ENCODE measurements around the gene HEXD.
A peak's percentile ranks its signal among the peaks of the same experiment; 100 is the strongest.
"Not testable (repeated sequence)": the region's sequence is repeated elsewhere in the genome, so short reads cannot be mapped to it uniquely, and the experiment has no call there.

Gene HEXD

GRCh38 chr17:82397449-82398335 lies 20.5 kb upstream of the HEXD start:
- no peak for DNase-seq

DNA sequence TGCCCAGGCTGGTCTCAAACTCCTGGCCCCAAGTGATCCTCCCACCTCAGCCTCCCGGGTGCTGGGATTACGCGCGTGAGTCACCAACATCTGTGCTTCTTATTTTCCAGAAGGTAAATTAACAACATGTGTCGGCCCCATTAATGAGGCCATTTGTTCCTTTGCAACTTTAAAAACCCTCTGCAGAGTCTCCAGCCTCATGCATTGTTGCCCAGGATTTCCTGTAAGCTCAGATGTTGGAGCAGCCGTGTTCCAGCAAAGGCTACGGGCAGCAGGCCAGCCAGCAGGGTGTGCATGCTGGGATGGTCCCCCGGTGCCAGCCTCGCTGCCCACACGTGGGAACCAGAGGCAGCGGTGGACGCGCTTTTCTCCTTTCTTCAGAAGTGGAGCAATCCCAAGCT lies 19.1 kb upstream of the HEXD start:
- DNase-seq = no peak

DNA sequence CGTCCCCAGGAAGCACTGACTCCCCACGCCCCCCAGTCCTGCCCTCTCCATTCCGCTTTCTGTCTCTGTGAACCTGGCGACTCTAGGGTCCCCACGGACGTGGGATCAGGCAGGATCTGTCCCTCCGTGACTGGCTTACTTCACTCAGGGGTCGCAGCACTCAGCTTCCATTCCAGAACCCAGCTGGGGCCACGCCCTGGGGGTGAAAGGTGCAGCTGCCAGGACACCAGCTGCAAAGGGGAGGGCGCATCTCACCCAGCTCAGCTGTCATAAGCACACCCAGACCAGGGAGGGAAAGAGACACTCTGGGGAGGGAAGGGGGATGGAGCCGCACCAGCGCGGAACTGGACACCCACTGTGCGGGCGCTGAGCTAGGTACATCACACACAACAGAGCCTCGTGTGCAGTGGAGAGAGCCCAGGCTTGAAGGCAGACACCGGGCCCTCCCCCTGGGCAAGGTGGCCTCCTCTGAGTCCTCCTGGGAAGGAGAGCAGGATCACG lies 18.5 kb upstream of the HEXD start:
- DNase-seq = no peak

DNA sequence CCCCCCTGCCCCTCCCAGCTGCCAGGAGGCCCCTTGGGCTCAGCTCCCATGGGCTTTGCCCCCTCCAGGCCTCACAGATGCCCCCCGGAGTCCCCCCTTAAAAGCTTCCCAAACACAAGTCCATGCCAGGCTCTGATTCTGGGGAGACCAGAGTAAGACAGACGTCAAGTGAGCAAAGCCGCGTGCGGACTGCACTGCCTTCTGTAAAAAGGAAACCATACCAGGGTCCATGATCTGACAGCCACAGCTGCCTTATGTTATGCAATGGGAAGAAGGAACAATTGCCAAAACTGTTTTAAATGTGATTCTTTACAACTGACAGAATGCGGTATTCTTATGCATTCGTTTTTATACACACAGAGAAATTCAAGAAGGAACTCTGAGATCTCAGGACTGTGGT lies 17.9 kb upstream of the HEXD start:
- no peak for DNase-seq

- no peak for DNase-seq
Measured at GRCh38 chr17:82400830-82401229, 17.3 kb upstream of the HEXD start.

DNA sequence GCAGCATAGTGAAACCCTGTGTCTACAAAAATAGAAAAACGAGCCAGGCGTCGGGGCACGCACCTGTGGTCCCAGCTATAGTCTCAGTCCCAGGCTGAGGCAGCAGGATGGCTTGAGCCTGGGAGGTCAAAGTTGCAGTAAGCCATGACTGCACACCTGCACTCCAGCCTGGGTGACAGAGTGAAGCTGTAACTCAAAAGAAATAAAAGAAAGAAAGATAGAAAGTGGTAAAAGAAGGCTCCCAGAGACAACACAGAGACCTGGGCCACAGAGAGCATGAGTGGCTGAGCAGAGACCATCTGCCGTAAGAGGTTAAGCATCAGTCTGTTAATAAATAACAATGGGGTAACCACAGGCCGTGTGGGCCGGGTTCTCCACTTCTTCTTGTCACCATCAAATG lies 15.3 kb upstream of the HEXD start:
- no peak for DNase-seq

DNA sequence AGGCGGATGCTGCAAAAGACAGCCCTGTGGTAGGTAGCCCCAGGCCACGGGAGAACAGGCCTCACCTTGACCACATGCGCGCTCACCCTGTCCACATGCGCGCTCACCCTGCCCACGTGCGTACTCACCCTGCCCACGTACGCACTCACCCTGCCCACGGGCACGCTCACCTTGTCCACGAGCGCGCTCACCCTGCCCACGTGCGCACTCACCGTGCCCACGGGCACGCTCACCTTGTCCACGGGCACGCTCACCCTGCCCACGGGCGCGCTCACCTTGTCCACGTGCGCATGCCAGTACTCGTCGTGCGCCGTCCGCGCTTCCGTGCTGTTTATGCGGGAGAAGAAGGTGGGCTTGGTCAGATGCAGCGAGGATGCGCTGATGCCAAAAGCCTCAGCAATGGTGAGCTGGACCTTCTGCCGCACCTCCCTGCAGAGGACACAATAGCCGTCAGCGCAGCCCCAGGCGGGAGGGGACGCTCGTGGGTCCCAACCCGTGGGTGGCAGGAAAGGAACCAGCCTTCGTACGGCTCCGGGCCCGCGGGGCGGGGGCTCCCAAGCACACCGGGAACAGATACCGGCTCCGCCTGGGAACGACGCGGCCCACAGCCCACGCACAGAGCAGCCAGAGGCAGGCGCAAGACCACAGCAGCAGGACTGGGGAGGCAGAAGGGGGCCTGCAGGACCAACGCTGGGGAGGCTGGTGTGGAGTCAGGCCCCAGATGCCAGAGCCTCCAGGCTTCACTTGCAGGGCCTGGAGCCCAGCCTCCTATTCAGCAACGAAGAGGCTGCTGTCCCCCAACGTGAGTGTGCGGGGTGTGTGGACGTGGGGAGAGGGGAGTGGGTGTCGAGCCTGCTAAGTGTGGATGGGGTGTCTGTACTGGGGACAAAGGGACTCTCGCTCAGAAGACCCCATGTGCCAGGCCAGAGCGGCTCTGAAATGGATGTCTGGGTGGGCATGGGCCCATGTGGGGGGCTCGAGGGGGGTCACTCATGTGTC lies 14.2 kb upstream of the HEXD start:
- DNase-seq = no peak

- DNase-seq = no peak
Measured at GRCh38 chr17:82405051-82405450, 13.1 kb upstream of the HEXD start.

DNA sequence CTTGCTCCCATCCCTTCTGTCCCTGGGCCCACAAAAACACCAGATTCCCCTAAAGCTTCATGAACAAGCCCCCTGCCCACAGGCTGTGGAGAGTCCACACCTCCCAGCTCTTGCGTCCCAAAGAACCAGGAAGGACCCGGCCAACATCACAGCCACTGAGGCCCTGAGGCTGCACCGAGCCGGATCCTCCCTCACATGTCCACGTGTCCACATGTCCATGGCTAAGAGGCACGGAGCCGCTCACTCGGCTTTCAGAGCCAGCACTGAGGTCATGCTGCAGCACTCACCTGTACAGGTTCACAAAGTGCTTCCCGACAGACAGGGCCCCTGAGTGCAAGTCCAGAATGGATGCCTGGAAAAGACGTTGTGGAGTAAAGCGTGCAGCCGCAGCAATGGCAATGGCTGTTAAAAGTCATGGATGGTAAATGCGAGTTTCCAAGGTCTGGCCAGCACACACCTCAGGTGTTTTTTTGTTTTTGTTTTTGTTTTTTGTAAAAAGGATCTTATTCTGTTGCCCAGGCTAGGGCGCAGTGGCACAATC lies 11.9 kb upstream of the HEXD start:
- no peak for DNase-seq

- no peak for DNase-seq
Measured at GRCh38 chr17:82407255-82407654, 10.9 kb upstream of the HEXD start.

GRCh38 chr17:82408288-82408937 lies 9.7 kb upstream of the HEXD start:
- no peak for DNase-seq

DNA sequence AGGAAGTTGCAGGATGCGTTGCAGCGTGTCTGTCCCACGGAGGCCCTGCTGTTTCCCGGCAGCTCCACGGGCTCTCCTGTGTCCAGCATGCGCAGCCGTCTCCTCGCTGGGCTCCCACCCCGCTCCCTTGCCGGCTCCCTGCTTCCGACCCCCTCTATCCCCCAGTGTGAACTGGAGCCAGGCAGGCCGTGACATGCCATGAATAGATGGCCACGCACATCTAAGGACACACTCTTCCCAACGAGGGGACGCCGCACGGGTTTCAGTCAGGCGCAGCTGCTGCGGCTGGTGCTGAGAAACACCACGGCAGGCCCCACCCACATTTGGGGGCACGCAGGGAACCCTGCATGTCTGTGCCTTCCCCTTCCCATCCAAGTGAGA lies 9.2 kb upstream of the HEXD start:
- no peak for DNase-seq

DNA sequence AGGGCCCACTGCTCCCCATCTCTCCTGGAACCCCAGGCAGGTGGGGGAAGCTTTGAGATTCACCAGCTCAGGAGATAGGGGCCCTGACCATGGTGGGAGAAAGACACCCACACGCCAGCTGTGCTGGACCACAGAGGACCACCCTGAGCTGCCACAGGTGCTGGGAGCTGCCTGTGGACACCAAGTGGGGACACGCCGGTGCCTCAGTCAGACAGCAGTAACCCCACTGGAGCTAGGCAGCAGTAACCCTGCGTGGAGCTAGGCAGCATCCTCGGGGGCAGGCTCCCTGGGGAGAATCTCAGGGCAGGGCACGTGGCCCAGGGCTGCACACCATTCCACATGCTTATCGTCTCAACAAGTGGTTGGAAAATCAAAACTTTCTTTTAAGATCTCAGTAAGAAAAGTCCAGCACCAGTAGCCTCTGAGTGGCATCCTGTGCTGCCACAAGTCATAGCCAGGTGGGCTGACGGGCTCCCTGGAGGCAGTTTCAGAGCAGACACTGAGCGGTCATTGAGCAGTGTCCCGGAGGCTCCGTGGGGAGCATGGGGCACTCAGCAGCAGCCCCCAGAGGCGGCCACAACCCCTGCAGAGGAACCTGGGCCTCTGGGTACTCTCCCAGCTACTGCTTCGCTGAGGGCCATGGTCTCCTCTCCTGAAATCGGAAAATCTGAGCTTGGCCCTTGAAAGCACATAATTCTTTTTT lies 8.0 kb upstream of the HEXD start:
- no peak for DNase-seq

- DNase-seq = no peak
Measured at GRCh38 chr17:82411396-82412053, 6.6 kb upstream of the HEXD start.

- not testable (repeated sequence) for DNase-seq
Measured at GRCh38 chr17:82412081-82412480, 6.1 kb upstream of the HEXD start.

DNA sequence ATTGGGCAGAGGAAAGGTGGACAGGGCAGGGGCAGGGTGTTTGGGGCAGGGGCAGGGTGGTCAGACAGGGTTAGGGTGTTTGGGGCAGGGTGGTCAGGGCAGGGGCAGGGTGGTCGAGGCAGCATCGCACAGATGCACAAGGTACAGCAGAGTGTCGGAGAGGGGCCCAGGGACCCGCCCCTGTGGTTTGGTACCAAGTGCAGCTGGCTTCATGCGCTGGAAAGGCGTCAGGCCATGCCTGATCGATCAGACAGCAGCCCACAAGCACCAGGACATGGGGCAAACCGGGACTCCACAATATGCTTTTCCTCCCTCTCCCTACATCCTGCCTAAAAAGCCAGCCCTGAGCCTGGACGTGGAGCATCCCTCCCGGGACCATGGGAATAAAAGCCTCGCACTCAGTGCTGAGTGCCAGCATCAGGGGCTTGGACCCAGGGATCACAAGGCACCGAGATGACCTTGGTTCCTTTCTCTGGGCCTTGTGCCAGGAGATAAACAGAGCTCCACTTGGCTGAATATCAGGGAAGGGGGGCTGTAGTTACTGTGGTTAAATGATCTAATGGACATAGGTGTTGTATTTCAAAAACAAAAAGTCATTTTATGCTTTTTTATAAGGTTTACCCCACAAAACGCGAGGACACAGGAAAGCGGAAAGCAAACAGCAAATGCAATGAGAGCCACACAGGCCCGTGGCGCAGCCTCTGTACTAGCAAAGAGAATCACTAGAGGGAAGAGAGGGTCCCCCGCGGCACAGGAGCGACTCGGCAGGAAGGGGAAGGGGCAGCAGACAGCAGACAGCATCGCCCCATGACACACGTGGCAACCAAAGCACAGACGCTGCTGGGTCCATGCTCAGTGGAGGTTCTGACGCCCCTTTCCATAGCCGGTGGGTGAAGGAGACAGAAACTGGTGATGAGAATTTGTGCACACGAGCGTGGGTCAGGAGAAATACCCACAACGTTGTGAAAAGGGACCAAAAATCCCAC lies 5.3 kb upstream of the HEXD start:
- DNase-seq = peak; percentile 34

DNA sequence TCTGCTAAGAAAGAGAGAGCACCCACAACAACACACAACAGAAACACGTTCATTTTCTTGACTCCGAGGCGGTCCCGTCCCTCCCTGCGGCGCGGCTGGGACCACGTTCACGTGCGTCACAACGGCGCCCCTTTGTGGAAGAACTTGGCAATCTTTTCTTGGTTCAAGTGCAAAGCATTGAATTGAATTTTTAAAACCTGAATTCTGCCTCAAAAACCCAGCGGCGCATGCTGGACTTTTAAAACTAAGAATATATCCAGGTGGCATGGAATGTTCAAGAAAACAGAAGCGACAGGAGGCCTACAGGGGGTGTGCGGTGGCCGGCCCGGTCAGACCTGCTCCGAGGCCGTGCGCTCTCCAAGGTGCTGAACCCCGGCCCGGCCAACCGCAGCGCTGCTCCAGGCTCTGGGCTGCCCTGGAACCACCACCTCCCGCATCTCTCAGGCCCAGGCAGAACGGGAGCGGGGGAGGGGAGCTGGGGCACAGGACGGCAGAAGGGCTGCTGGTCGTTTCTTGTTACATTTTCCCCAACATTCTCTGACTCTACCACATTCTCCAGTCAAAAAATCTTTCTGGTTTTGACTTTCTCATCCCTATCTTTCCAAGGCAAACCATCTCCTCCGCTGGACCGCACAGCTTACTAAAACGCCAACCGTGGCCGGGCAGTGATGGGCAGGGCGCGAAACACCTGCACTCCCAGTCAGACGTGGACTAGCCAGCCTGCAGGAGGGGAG lies 3.4 kb upstream of the HEXD start:
- no peak for DNase-seq

DNA sequence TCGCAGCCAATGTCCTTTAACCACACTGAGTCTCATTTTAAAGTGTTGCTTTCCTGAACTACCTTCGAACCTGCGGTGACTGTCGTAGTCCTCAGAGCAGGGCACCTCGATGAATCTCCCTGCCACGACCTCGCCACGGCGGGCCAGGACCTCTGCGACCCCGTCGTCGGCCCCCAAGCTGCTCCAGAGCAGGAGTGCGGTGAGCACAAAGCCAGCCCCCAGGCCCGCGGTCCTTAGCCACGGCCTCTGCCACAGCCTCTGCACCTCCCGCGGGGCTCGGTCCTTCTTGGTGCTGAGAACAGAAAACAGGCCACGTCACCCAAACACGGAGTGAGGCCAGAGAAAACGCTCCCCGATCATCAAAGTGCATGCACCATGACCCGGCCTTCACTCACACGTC lies 2.8 kb upstream of the HEXD start:
- DNase-seq = no peak

- no peak for DNase-seq
Measured at GRCh38 chr17:82415786-82416185, 2.4 kb upstream of the HEXD start.

GRCh38 chr17:82416264-82416663 lies 1.9 kb upstream of the HEXD start:
- DNase-seq = no peak

Measured in SHP77 treated with DMSO at 0.1 percent for 48 hours (cell line).